ENCODE results near the gene GREB1. TPM values are rescaled to one million over a fixed set of nuclear protein-coding genes. Genes with fewer than 3 reads are reported as not detected.

The GREB1 gene
- total and polyA plus RNA-seq, 2 experiments from 2014 or later = 12.0 to 35.0 TPM

DNA sequence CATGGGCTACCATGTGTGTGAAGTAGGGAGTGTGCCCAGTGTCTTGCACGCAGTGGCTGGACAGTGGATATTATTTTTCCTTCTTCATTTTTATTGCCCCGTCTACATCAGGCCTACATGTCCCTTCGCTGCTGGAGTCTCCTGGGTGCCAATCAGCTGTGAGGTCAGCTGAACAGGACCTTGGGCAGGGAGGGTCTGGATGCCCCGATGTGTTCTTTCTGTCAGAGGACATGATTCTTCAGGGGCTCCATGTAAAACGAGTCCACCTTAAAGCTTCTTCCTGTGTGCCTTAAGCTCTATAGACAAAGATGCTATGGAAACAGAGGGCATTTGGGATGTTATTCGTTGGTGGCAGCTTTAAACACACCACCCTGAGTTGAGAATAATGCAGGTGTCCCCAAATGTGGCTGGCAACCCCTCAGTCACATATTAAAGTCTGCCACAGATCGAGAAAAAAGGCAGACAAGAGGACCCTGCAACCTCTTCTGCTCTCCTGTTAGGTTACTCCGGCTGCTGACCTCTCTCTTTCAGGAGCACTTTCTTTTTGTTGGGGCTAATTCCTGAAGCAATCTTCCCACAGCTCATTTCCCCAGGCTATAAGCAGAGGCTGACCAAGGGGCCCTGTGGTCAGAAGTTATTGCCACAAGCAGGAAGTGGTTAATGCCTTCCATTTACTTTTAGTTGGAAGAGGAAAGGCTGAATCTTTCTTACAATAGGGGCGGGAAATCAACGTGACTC, 20.0 kb downstream of the GREB1 start:
- no peaks in the 10 kb centered on the region for H3K36me3 ChIP-seq (ENCODE audit: insufficient read depth)
- no peak for TF ChIP-seq JUNB (IDR thresholded peaks at IDR 0.05; ENCODE audit: unreplicated experiment)
- TF ChIP-seq ZNF114 (CRISPR knock-in tag; IDR thresholded peaks at IDR 0.05) = no peak
- no peak for TF ChIP-seq CREB1 (CRISPR knock-in tag; IDR thresholded peaks at IDR 0.05; ENCODE audit: low read depth)
- no peak for TF ChIP-seq STAT1 (IDR thresholded peaks at IDR 0.05; ENCODE audit: unreplicated experiment)
- no peak for TF ChIP-seq POLR2AphosphoS5 (IDR thresholded peaks at IDR 0.05; ENCODE audit: low read depth)
- no peak for TF ChIP-seq REST (IDR thresholded peaks at IDR 0.05; ENCODE audit: unreplicated experiment)
- TF ChIP-seq NANOG (IDR thresholded peaks at IDR 0.05; ENCODE audit: borderline replicate concordance) = no peak
- no peak for TF ChIP-seq CTCF (conservative IDR thresholded peaks at IDR 0.05; ENCODE audit: low read depth in 2 of 2)
- no peak for TF ChIP-seq EZH2phosphoT487 (IDR thresholded peaks at IDR 0.05; ENCODE audit: unreplicated experiment)
- H3K4me1 Mint-ChIP-seq = peaks cover 49% of the 10 kb centered on the region
- no peak overlapping the region for H3K27ac ChIP-seq (ENCODE audit: low read depth)
- peaks cover 4% of the 10 kb centered on the region for H3K27me3 Mint-ChIP-seq (ENCODE audit: insufficient read depth, low read depth, poor library complexity)
- no peak overlapping the region for H3K4me3 ChIP-seq
- H3K4me3 Mint-ChIP-seq = no peak overlapping the region
- no peak for DNase-seq (ENCODE audit: low spot score)
- no peaks in the 10 kb centered on the region for H3F3A ChIP-seq (replicated peaks; ENCODE audit: low read depth)
- peaks cover 16% of the 10 kb centered on the region for H4K20me1 ChIP-seq (replicated peaks; ENCODE audit: insufficient read depth)
- no peak overlapping the region for H2AFZ ChIP-seq
- H3K4me2 ChIP-seq = no peak overlapping the region
- peaks cover 21% of the 10 kb centered on the region for H3K4me1 ChIP-seq (ENCODE audit: insufficient read depth)
- H3K27ac Mint-ChIP-seq = no peak overlapping the region
- 0 out of 2 replicates have a peak, but pooled peaks cover 4% of the 10 kb centered on the region for H3K9me2 ChIP-seq (ENCODE audit: insufficient read depth)
- H3K36me3 Mint-ChIP-seq (ENCODE audit: low read depth) = no peaks in the 10 kb centered on the region; the same call in 2 of the 3 replicates
- no peaks in the 10 kb centered on the region for H3K27me3 ChIP-seq (ENCODE audit: insufficient read depth)
- H3K79me2 ChIP-seq (replicated peaks; ENCODE audit: insufficient read depth) = peaks cover 30% of the 10 kb centered on the region
- no peak for ATAC-seq
- H3K9me3 Mint-ChIP-seq = peaks cover 4% of the 10 kb centered on the region; the same call in 1 of the 3 replicates

- no peaks in the 10 kb centered on the region for H3F3A ChIP-seq (replicated peaks; ENCODE audit: low read depth)
- Mint-ChIP-seq H3K4me3 (no peak overlapping the region), H3K36me3 (ENCODE audit: low read depth) (no peaks in the 10 kb centered on the region; the same call in 2 of the 3 replicates), H3K4me1 (peaks cover 53% of the 10 kb centered on the region), H3K9me3 (peaks cover 4% of the 10 kb centered on the region; the same call in 1 of the 3 replicates), H3K27me3 (ENCODE audit: insufficient read depth, low read depth, poor library complexity) (peaks cover 4% of the 10 kb centered on the region), H3K27ac (no peak overlapping the region)
- H3K27me3 ChIP-seq (ENCODE audit: insufficient read depth) = no peaks in the 10 kb centered on the region
- H2AFZ ChIP-seq = no peak overlapping the region
- H3K79me2 ChIP-seq (replicated peaks; ENCODE audit: insufficient read depth) = peaks cover 29% of the 10 kb centered on the region
- no peaks in the 10 kb centered on the region for H3K36me3 ChIP-seq (ENCODE audit: insufficient read depth)
- H3K27ac ChIP-seq (ENCODE audit: low read depth) = no peak overlapping the region
- 0 out of 2 replicates have a peak, but pooled peaks cover 4% of the 10 kb centered on the region for H3K9me2 ChIP-seq (ENCODE audit: insufficient read depth)
- ATAC-seq (no peak), DNase-seq (ENCODE audit: low spot score) (no peak)
- H3K4me2 ChIP-seq = no peak overlapping the region
- no peak overlapping the region for H3K4me3 ChIP-seq
- H3K4me1 ChIP-seq (ENCODE audit: insufficient read depth) = peaks cover 26% of the 10 kb centered on the region
- peaks cover 16% of the 10 kb centered on the region for H4K20me1 ChIP-seq (replicated peaks; ENCODE audit: insufficient read depth)
- no peak for TF ChIP-seq REST (IDR thresholded peaks at IDR 0.05; ENCODE audit: unreplicated experiment)
- TF ChIP-seq, protein P1, sequence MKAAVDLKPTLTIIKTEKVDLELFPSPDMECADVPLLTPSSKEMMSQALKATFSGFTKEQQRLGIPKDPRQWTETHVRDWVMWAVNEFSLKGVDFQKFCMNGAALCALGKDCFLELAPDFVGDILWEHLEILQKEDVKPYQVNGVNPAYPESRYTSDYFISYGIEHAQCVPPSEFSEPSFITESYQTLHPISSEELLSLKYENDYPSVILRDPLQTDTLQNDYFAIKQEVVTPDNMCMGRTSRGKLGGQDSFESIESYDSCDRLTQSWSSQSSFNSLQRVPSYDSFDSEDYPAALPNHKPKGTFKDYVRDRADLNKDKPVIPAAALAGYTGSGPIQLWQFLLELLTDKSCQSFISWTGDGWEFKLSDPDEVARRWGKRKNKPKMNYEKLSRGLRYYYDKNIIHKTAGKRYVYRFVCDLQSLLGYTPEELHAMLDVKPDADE (IDR thresholded peaks at IDR 0.05) = no peak
- TF ChIP-seq EZH2 (IDR thresholded peaks at IDR 0.05; ENCODE audit: low read depth, unreplicated experiment) = no peak
- no peak for TF ChIP-seq CTCF (conservative IDR thresholded peaks at IDR 0.05; ENCODE audit: low read depth in 2 of 2)
Measured at GRCh38 chr2:11554399-11554716, 20.5 kb downstream of the GREB1 start.
